GM11168 (cell line): ENCODE measurements around the gene GIMAP6.
"Not testable (repeated sequence)": the region's sequence is repeated elsewhere in the genome, so short reads cannot be mapped to it uniquely, and the experiment has no call there.

Experiments
- in situ Hi-C: fragments of 300-500 bp; cut with MboI; formaldehyde crosslinking; loops from one replicate; pipeline ENCODE4 v1.12.0; 2022; ENCODE audit warnings: low sequenced_read_pairs; ENCODE audit not compliant: unreplicated experiment

Gene GIMAP6

GRCh38 chr7:150631866-150632864 lies at the start of gene GIMAP6:
Gene GIMAP6, minus strand, starts transcription at chr7:150632385. Its CDS starts 2,243 bp downstream, at chr7:150630142.
- in situ Hi-C loops = no loop called here

GRCh38 chr7:150680364-150680763 lies 48.2 kb upstream of the GIMAP6 start:
- in situ Hi-C loops = not testable (repeated sequence)

DNA sequence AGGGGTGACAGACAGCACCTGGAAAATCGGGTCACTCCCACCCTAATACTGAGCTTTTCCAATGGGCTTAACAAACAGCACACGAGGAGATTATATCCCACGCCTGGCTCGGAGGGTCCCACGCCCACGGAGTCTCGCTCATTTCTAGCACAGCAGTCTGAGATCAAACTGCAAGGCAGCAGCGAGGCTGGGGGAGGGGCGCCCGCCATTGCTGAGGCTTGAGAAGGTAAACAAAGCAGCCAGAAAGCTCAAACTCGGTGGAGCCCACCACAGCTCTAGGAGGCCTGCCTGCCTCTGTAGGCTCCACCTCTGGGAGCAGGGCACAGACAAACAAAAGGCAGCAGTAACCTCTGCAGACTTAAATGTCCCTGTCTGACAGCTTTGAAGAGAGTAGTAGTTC lies 46.4 kb upstream of the GIMAP6 start:
- in situ Hi-C loops = not testable (repeated sequence)

DNA sequence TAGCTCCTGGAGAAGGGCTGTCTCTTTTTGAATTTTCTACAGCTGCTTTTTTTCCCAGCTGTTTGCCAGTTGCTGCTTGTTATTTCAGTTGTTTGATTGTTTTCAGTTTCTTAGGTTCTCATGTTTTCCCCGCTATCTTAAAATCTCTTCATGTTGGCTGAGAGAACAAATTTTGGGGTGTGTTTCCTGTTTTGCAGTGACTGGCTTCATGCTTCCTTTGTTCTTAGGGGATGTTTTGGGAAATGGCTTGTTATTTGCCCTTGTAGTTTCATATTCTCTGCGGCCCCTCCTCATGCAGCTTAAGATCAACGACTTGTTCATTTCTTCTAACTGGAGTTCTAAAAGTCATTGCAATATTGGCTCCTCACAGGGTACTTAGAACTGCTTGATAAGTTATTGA lies 44.7 kb upstream of the GIMAP6 start:
- in situ Hi-C loops = not testable (repeated sequence)

DNA sequence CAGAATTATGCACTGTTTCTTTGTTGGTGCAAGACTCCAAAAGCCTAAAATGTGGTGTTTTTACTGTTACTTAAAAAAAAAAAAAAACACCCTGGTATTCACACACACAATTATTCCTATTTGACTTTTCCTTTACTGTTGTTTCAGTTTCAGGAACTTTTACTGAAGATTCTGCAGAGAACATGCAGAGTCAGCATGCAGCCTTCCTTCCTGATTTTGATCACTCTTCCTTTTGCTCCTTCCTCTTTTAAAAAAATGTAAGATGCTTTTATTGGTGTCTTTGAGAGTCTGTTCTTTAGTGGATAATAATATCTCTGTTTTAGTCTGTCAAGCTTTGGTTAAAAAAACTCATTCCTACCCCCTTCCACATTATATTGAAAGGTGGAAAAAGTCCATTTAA lies 44.1 kb upstream of the GIMAP6 start:
- in situ Hi-C loops = not testable (repeated sequence)

GRCh38 chr7:150675714-150676113 lies 43.5 kb upstream of the GIMAP6 start:
- in situ Hi-C loops = no loop called here

DNA sequence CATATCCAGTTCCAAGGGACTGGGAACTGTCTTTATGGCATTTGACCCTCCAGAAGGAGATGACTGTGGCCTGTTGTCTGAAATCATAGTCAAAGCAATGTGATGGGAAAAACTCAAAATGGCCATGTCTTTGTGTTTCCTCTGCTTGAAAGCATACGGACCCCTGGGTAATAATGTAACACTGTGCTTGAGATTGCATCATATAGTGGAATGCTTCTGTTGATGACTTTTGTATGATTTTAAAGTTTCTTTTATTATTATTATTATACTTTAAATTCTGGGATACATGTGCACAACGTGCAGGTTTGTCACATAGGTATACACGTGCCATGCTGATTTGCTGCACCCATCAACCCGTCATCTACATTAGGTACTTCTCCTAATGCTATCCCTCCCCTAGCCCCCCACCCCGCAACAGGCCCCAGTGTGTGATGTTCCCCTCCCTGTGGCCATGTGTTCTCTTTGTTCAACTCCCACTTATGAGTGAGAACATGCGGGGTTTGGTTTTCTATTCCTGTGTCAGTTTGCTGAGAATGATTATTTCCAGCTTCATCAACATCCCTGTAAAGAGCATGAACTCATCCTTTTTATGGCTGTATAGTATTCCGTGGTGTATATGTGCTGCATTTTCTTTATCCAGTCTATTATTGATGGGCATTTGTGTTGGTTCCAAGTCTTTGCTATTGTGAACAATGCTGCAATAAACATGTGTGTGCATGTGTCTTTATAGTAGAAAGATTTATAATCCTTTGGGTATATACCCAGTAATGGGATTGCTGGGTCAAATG lies 39.8 kb upstream of the GIMAP6 start:
- in situ Hi-C loops = not testable (repeated sequence)

DNA sequence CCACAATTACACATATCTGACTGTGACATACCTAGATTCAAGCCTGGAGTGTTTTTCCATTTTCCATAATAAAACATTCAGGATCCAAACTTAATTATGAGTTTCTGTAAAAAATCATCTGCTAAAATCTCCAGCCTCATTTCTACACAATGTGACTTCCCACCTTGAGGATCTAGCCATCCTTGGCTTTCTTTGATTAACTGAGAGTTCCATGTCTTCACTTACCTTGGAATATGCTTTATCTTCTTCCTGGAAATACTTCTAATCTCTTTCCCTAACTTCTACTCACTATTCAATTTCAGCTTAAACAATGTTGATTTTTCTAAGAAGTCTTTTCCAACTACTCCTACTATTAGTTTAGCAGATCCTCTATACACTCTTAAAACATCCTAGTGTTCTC lies 36.8 kb upstream of the GIMAP6 start:
- in situ Hi-C loops = loop anchor here (10.0 kb wide), 1 partner anchor 86 kb away; no protein-coding TSS in a partner anchor

GRCh38 chr7:150668472-150668911 lies 36.3 kb upstream of the GIMAP6 start:
- in situ Hi-C loops = loop anchor here (10.0 kb wide), 1 partner anchor 86 kb away; no protein-coding TSS in a partner anchor

GRCh38 chr7:150666412-150666811 lies 34.2 kb upstream of the GIMAP6 start:
- in situ Hi-C loops = loop anchor here (10.0 kb wide), 1 partner anchor 88 kb away; no protein-coding TSS in a partner anchor

GRCh38 chr7:150665896-150666295 lies 33.7 kb upstream of the GIMAP6 start:
- in situ Hi-C loops = loop anchor here (10.0 kb wide), 1 partner anchor 89 kb away; no protein-coding TSS in a partner anchor

- in situ Hi-C loops = loop anchor here (10.0 kb wide), 1 partner anchor 90 kb away; no protein-coding TSS in a partner anchor
These were observed 33.0 kb upstream of the GIMAP6 start for GRCh38 chr7:150665089-150665748.

DNA sequence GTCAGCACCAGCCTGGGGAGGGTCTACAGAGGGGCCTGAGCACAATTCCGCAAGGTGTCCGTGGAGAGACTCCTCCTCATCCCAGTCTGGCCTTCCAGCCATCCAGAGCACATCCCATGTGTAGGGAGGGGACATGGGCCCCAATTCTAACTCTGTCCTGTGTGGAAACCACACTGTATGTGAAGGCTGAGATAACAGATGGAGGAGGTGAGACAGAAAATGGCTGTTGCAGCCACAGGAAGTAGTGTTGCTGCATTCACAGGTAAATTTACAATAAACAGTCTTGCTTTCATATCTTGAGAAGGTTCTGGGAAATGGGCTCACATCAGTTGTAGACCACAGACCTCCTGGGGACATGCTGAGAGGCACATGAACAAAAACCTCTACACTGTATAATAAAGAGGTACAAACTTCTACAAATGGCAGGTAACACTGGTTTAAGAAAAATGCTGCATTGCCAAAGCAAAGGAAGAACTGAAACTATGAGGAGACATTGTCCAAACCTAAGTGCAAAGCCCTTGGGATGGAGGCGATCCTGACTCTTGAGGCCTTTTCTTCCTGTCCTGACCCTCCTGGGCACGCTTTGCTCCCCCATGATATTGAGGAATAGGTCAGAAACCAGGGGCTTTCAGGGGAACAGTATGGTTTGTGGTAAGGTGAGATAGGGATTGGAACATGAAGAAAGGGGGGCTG lies 31.8 kb upstream of the GIMAP6 start:
- in situ Hi-C loops = loop anchor here (10.0 kb wide), 1 partner anchor 91 kb away; no protein-coding TSS in a partner anchor

DNA sequence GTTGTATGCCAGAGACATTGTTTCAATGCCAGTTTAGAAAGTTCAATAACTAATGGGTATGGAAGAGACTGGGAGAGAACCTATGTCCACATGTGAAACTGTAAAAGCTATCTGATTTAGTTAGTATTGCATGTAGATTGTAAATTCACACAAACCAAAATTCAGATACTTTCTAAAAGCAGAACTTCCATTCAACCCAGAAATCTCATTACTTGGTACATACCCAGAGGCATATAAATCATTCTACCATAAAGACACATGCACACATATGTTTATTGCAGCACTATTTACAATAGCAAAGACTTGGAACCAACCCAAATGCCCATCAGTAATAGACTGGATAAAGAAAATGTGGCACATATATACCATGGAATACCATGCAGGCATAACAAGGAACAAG lies 30.6 kb upstream of the GIMAP6 start:
- in situ Hi-C loops = loop anchor here (10.0 kb wide), 1 partner anchor 92 kb away; no protein-coding TSS in a partner anchor

DNA sequence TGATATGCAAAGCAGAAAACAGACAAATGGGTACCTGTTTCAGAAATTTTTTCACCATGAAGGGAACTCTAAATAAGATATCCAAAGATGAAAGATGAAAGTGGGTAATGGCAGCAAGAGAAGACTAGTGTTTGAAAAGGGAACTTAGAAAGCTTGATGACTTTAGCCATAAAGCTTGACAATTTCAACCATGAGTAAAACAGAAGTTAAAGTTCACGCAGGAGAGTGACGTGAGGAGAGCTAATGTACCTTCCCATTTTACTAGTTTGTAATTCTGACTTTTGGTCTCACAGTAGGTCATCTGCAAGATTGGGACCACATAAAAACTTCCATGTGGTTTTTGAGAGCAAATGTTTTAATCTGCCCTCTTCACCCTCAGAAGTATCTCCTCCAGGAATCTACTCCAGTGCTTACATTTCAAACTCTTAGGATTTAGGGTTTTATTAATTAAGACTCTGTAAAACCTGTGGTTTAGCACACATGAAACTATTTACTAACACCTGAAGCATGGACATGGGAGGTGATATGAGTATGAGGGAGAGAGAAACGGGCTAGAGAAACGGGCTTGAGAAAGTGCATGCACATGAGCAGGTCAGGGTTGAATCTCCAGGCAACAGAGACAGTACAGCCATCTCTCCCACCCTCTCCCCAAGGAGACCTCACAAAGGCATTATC lies 28.9 kb upstream of the GIMAP6 start:
- in situ Hi-C loops = loop anchor here (10.0 kb wide), 1 partner anchor 94 kb away; no protein-coding TSS in a partner anchor

DNA sequence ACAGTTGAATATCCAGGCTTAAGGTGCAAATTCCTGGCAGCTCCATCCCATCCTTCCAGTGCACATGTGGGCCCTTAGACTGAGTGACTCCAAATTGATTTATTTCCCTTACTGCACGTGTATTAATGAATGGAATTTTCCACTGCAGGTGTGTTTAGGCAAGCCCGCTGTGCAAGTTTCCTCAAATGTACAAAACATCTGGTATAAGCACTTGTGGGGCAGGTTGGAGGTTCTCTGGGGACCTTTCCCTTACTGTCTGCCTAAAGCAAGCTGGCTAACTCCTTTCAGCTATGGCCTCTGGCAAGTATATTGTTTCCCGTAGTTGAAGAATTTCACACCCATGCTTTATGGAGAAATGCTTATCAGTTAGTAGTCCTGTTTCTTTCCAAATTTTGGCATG lies 25.3 kb upstream of the GIMAP6 start:
- in situ Hi-C loops = no loop called here

DNA sequence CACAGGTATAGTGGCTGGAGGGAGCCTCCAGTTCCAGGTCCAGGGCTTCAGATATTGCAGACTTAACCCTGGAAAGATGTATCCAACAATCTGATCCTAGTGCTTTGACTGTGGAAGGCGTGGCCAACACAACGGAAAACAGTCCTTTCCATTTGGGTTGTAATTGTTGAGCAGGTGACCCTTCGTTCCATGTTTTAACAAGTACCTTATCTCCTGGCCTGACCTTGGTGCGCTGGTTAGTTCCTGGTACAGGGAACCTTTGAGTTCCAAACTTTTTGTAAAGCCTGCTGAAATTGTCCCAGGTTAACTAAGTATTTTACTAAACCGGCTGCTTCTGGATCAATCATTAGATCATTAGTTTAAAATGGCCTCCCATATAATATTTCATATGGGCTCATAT lies 23.9 kb upstream of the GIMAP6 start:
- in situ Hi-C loops = no loop called here

DNA sequence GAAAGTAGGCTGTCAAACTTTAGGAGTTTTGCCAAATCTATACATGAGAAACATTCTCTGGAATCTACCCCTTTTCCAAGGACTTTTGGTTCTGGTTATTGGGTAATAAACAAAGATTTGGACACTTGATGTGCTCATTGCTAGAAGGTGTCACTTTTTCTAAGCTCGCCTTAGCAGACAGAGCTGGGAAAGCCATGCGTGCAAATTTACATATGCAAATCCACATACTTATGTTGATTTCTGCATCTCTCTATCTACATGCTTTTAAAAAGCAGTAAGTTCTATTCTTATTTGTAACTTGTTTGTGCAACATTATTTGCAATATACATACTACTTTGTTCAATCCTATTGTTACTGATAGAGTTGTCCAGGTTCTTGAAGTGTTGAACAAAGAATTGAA lies 22.5 kb upstream of the GIMAP6 start:
- in situ Hi-C loops = no loop called here

GRCh38 chr7:150649080-150649385 lies 16.8 kb upstream of the GIMAP6 start:
- in situ Hi-C loops = no loop called here
